NCI-H1694 treated with DMSO at 0.1 percent for 48 hours (cell line): ENCODE measurements around the gene MISP3.

Experiments used
- DNase-seq: peaks from one replicate; lab custom pipeline; 2025; lab: John Stamatoyannopoulos, UW

Gene MISP3

DNA sequence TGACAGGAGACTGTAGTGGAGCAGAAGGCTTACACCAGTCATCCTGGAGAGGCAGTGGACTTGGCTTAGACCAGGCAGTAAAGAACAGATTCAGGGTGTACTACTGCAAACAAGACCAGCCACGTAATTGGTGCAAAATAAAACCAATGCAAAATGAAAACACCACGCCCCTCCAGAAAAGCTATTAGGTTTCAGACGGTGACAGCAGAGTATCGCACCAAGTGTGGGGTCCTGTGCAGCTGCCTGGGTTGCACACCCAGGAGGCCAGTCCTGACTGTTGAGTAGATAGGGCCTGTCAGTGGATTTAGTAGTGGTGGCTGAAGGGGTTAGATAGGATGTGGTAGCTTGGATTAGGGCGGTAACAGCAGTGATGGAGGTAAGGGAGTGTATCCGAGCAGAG lies 50.3 kb downstream of the MISP3 start:
- DNase-seq, result no peak
